Measurements from ENCODE around the gene WNT7B. TPM values are rescaled to one million over a fixed set of nuclear protein-coding genes. Genes with fewer than 3 reads are reported as not detected.

WNT7B gene
- total RNA-seq, 1 experiment from 2014 or later = 0.33 TPM

DNA sequence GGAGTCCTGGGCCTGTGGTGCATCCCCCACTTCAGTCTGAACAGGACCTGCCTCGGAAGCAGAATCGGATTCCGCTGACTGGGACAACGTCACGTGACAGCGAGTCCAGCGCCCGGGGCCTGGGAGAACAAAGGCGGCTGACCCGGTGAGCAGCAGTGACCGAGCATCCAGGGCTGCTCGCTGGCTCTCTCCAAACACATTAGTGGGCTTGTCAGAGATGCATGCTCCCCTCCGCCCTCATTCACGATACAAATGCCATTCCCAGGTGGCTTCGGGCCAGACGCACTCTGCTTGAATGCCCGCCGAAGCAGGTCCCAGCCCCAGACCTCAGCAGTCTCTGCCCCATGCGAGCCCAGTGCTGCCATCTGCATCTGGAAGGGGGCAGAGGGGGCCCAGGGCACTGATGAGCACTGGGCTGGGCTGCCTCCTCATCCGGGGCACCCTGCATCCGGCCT is 91.0 kb downstream of the WNT7B start:
- Mint-ChIP-seq H3K4me3 (no peak overlapping the region), H3K4me1 (0 out of 2 replicates have a peak, but pooled peaks cover 2% of the 10 kb centered on the region), H3K36me3 (no peaks in the 10 kb centered on the region), H3K27ac (no peak overlapping the region), H3K9me3 (no peaks in the 10 kb centered on the region), H3K27me3 (ENCODE audit: low read depth) (peaks cover 17% of the 10 kb centered on the region)
- ChIA-PET CTCF (no interaction called here), POLR2A (no interaction called here)
- DNase-seq (ENCODE audit: low spot score) = peak; percentile 13
- no peak for TF ChIP-seq ZNF416 (CRISPR knock-in tag; IDR thresholded peaks at IDR 0.05)
- TF ChIP-seq EMX1 (CRISPR knock-in tag; IDR thresholded peaks at IDR 0.05) = no peak
- TF ChIP-seq, protein P1, sequence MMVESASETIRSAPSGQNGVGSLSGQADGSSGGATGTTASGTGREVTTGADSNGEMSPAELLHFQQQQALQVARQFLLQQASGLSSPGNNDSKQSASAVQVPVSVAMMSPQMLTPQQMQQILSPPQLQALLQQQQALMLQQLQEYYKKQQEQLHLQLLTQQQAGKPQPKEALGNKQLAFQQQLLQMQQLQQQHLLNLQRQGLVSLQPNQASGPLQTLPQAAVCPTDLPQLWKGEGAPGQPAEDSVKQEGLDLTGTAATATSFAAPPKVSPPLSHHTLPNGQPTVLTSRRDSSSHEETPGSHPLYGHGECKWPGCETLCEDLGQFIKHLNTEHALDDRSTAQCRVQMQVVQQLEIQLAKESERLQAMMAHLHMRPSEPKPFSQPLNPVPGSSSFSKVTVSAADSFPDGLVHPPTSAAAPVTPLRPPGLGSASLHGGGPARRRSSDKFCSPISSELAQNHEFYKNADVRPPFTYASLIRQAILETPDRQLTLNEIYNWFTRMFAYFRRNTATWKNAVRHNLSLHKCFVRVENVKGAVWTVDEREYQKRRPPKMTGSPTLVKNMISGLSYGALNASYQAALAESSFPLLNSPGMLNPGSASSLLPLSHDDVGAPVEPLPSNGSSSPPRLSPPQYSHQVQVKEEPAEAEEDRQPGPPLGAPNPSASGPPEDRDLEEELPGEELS (CRISPR knock-in tag; IDR thresholded peaks at IDR 0.05) = no peak
- TF ChIP-seq TCF7 (CRISPR knock-in tag; IDR thresholded peaks at IDR 0.05; ENCODE audit: low read depth) = no peak
- TF ChIP-seq PRRX2 (CRISPR knock-in tag; IDR thresholded peaks at IDR 0.05) = no peak
- TF ChIP-seq, protein P2, sequence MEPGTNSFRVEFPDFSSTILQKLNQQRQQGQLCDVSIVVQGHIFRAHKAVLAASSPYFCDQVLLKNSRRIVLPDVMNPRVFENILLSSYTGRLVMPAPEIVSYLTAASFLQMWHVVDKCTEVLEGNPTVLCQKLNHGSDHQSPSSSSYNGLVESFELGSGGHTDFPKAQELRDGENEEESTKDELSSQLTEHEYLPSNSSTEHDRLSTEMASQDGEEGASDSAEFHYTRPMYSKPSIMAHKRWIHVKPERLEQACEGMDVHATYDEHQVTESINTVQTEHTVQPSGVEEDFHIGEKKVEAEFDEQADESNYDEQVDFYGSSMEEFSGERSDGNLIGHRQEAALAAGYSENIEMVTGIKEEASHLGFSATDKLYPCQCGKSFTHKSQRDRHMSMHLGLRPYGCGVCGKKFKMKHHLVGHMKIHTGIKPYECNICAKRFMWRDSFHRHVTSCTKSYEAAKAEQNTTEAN (CRISPR knock-in tag; IDR thresholded peaks at IDR 0.05) = no peak
- no peak for TF ChIP-seq ETV6 (CRISPR knock-in tag; IDR thresholded peaks at IDR 0.05)
- no peak for TF ChIP-seq ZNF396 (CRISPR knock-in tag; IDR thresholded peaks at IDR 0.05; ENCODE audit: borderline replicate concordance)
- no peak for TF ChIP-seq ZNF317 (CRISPR knock-in tag; IDR thresholded peaks at IDR 0.05; ENCODE audit: borderline replicate concordance, low read depth)
- no peak for TF ChIP-seq SOX15 (CRISPR knock-in tag; IDR thresholded peaks at IDR 0.05)
- TF ChIP-seq CREB1 (CRISPR knock-in tag; IDR thresholded peaks at IDR 0.05) = no peak
- TF ChIP-seq, protein P3, sequence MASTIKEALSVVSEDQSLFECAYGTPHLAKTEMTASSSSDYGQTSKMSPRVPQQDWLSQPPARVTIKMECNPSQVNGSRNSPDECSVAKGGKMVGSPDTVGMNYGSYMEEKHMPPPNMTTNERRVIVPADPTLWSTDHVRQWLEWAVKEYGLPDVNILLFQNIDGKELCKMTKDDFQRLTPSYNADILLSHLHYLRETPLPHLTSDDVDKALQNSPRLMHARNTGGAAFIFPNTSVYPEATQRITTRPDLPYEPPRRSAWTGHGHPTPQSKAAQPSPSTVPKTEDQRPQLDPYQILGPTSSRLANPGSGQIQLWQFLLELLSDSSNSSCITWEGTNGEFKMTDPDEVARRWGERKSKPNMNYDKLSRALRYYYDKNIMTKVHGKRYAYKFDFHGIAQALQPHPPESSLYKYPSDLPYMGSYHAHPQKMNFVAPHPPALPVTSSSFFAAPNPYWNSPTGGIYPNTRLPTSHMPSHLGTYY (CRISPR knock-in tag; IDR thresholded peaks at IDR 0.05) = no peak
- TF ChIP-seq ZNF138 (CRISPR knock-in tag; conservative IDR thresholded peaks at IDR 0.05) = no peak
- no peak for TF ChIP-seq AFF4 (CRISPR knock-in tag; IDR thresholded peaks at IDR 0.05; ENCODE audit: borderline replicate concordance)
- no peak for ATAC-seq

DNA sequence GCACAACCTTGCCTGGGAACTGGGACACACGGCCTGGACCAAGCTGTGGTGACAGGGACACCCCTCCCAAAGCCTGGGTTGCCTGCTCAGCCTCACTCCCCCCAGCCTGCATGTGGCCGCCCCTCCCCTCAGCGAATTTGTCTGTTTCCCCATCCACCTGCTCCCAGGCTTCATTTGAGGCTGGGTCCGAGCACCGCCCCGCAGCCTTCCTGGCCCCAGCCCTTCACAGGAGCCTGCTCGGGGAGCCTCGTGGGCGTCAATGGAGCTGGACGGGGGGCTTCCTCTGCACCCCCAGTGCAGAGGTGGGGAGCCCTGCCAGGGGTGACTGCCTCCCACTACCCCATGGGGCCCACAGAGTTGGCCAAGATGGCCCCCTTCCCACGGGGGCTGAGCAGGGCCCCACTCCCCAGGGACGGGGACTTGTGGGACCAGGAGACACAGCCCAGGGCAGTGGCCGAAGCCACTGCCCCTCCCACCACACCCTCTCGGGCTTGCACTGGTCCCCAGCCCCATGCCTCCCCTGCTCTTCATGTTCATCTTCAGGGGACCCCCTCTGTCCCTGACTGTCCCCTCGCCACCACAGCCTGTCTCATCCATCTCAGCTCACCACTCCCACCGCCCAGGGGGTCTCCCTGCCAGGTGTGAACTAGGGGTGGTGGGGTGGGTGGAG is 91.7 kb downstream of the WNT7B start:
- ChIA-PET POLR2A (no interaction called here), CTCF (interaction anchor here (1.5 kb wide), 1 partner anchor 21 kb away, joined by 5 read pairs; no protein-coding TSS in a partner anchor)
- TF ChIP-seq CDX4 (CRISPR knock-in tag; IDR thresholded peaks at IDR 0.05; ENCODE audit: borderline replicate concordance) (no peak), TEAD1 (CRISPR knock-in tag; IDR thresholded peaks at IDR 0.05) (no peak), MAX (CRISPR knock-in tag; IDR thresholded peaks at IDR 0.05) (no peak), SMAD4 (CRISPR knock-in tag; IDR thresholded peaks at IDR 0.05) (no peak), ZNF396 (CRISPR knock-in tag; IDR thresholded peaks at IDR 0.05; ENCODE audit: borderline replicate concordance) (no peak), NFATC4 (CRISPR knock-in tag; IDR thresholded peaks at IDR 0.05) (no peak), ATF1 (CRISPR knock-in tag; IDR thresholded peaks at IDR 0.05) (no peak), USF1 (CRISPR knock-in tag; IDR thresholded peaks at IDR 0.05) (no peak), SOX15 (CRISPR knock-in tag; IDR thresholded peaks at IDR 0.05) (no peak)
- TF ChIP-seq, protein P2 (CRISPR knock-in tag; IDR thresholded peaks at IDR 0.05) = no peak
- TF ChIP-seq, protein P4, sequence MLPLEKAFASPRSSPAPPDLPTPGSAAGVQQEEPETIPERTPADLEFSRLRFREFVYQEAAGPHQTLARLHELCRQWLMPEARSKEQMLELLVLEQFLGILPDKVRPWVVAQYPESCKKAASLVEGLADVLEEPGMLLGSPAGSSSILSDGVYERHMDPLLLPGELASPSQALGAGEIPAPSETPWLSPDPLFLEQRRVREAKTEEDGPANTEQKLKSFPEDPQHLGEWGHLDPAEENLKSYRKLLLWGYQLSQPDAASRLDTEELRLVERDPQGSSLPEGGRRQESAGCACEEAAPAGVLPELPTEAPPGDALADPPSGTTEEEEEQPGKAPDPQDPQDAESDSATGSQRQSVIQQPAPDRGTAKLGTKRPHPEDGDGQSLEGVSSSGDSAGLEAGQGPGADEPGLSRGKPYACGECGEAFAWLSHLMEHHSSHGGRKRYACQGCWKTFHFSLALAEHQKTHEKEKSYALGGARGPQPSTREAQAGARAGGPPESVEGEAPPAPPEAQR (CRISPR knock-in tag; IDR thresholded peaks at IDR 0.05) = no peak

More for the DNA sequence above, 91.7 kb downstream of the WNT7B start:
- DNase-seq (ENCODE audit: low spot score) = peak; percentile 5
- no peak overlapping the region for H3K4me3 Mint-ChIP-seq
- no peaks in the 10 kb centered on the region for H3K9me3 Mint-ChIP-seq
- H3K36me3 Mint-ChIP-seq = no peaks in the 10 kb centered on the region
- no peak overlapping the region for H3K27ac Mint-ChIP-seq
- peaks cover 6% of the 10 kb centered on the region for H3K4me1 Mint-ChIP-seq
- no peak for ATAC-seq
- H3K27me3 Mint-ChIP-seq (ENCODE audit: low read depth) = peaks cover 24% of the 10 kb centered on the region
